ENCODE results near the gene FAM3D.

FAM3D gene

DNA sequence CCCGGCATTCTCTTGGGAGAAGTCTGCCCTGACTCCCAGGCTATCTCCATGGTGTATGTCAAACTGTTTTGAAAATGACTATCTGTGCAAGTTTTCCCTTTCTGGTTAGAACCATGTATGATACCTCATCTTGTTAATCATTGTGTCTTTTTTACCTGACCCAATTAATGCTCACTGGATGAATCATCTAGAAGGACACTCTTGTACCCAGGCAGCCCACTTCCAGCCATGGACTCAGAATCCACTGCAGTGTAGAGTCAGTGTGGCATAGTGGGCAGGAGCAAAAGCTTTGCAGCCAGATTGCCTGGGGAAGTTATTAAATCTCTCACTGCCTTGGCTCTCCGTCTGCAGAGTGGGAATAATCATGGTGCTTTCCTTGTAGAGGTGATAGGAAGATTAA, 1.2 kb downstream of the FAM3D start:
- no peaks in the 10 kb centered on the region for H3K36me3 ChIP-seq (ENCODE audit: insufficient read depth, low read length)
- no peaks in the 10 kb centered on the region for H3F3A ChIP-seq (ENCODE audit: low read depth)
- H3K4me2 ChIP-seq (ENCODE audit: low read depth, low read length, poor library complexity, severe bottlenecking) = no peak overlapping the region
- H3K79me2 ChIP-seq (ENCODE audit: insufficient read depth, low read length) = no peaks in the 10 kb centered on the region
- no peaks in the 10 kb centered on the region for H3K9me2 ChIP-seq (replicated peaks; ENCODE audit: low read depth, low read length)
- no peak overlapping the region for H2AFZ ChIP-seq (ENCODE audit: low read length)
- H3K4me1 ChIP-seq (ENCODE audit: insufficient read depth, low read length, poor library complexity, severe bottlenecking) = peaks cover 3% of the 10 kb centered on the region
- H3K9ac ChIP-seq (ENCODE audit: low read depth, low read length, poor library complexity, severe bottlenecking) = no peak overlapping the region
- H3K27me3 ChIP-seq (ENCODE audit: insufficient read depth, low read length, poor library complexity, severe bottlenecking) = no peaks in the 10 kb centered on the region
- no peak overlapping the region for H3K4me3 ChIP-seq (ENCODE audit: low read length, poor library complexity, severe bottlenecking)
- no peaks in the 10 kb centered on the region for H3K9me3 ChIP-seq (ENCODE audit: insufficient read depth, low read depth, low read length)
- no peaks in the 10 kb centered on the region for H4K20me1 ChIP-seq (ENCODE audit: insufficient read depth, low read length, poor library complexity, severe bottlenecking)
- TF ChIP-seq, protein P1, sequence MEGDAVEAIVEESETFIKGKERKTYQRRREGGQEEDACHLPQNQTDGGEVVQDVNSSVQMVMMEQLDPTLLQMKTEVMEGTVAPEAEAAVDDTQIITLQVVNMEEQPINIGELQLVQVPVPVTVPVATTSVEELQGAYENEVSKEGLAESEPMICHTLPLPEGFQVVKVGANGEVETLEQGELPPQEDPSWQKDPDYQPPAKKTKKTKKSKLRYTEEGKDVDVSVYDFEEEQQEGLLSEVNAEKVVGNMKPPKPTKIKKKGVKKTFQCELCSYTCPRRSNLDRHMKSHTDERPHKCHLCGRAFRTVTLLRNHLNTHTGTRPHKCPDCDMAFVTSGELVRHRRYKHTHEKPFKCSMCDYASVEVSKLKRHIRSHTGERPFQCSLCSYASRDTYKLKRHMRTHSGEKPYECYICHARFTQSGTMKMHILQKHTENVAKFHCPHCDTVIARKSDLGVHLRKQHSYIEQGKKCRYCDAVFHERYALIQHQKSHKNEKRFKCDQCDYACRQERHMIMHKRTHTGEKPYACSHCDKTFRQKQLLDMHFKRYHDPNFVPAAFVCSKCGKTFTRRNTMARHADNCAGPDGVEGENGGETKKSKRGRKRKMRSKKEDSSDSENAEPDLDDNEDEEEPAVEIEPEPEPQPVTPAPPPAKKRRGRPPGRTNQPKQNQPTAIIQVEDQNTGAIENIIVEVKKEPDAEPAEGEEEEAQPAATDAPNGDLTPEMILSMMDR (conservative IDR thresholded peaks at IDR 0.05; ENCODE audit: low read length) = no peak
- TF ChIP-seq EZH2phosphoT487 (IDR thresholded peaks at IDR 0.05; ENCODE audit: borderline replicate concordance) = no peak

DNA sequence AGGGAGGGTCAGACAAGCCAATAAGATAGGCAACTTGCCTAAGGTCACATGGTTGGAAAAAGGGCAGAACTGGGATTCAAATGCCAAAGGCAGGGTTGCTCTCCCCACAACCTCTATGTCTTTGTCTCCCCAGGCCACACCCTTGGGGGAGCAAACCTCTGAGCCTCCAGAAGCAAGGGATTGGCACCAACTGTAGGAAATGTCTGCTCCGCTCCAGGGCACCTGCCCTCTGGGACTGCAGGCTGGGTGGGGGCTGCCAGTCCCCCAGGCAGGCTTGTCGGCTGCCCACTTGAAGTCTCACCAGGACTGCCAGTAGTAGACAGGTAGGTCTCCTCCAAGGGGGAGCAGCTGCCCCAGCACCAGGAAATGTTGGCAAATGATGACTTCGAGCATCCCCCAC, 2.0 kb downstream of the FAM3D start:
- H3K36me3 ChIP-seq (ENCODE audit: insufficient read depth, low read length) = no peaks in the 10 kb centered on the region
- no peaks in the 10 kb centered on the region for H3K9me2 ChIP-seq (replicated peaks; ENCODE audit: low read depth, low read length)
- no peaks in the 10 kb centered on the region for H3F3A ChIP-seq (ENCODE audit: low read depth)
- no peaks in the 10 kb centered on the region for H3K79me2 ChIP-seq (ENCODE audit: insufficient read depth, low read length)
- H3K4me1 ChIP-seq (ENCODE audit: insufficient read depth, low read length, poor library complexity, severe bottlenecking) = no peaks in the 10 kb centered on the region
- no peak overlapping the region for H3K4me3 ChIP-seq (ENCODE audit: low read length, poor library complexity, severe bottlenecking)
- no peaks in the 10 kb centered on the region for H3K9me3 ChIP-seq (ENCODE audit: insufficient read depth, low read depth, low read length)
- H2AFZ ChIP-seq (ENCODE audit: low read length) = no peak overlapping the region
- H4K20me1 ChIP-seq (ENCODE audit: insufficient read depth, low read length, poor library complexity, severe bottlenecking) = no peaks in the 10 kb centered on the region
- H3K9ac ChIP-seq (ENCODE audit: low read depth, low read length, poor library complexity, severe bottlenecking) = no peak overlapping the region
- no peak for TF ChIP-seq EZH2phosphoT487 (IDR thresholded peaks at IDR 0.05; ENCODE audit: borderline replicate concordance)
- TF ChIP-seq, protein P1 (conservative IDR thresholded peaks at IDR 0.05; ENCODE audit: low read length) = no peak
- no peaks in the 10 kb centered on the region for H3K27me3 ChIP-seq (ENCODE audit: insufficient read depth, low read length, poor library complexity, severe bottlenecking)
- H3K4me2 ChIP-seq (ENCODE audit: low read depth, low read length, poor library complexity, severe bottlenecking) = no peak overlapping the region

DNA sequence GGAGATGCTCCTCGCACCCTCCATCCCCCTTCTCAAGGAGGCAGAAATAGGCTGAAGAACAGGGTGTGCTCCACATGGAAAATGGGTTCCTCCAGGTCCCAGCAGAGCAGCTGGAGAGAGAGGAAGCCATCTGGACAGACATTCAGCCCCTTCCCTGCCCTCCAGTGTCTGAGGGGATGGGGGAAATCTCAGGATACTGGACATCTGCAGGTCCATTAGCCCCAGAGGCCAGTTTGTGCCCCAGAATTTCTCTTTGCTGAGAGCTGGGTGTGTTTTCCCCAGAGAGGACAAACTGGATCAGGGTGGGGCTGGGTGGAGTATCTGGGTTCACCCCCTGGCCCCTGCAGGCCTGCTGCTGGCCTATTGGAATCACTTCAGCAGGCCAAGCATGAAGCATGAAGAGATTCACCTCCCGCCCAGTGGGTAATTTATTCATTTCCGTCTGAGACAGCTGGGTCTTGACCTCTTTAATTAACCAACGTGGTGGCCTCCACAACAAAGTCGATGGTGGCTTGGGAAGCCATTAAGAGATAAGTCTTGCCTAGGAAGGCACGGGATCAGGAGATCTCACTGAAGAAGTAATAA, 4.6 kb downstream of the FAM3D start:
- TF ChIP-seq, protein P1 (conservative IDR thresholded peaks at IDR 0.05; ENCODE audit: low read length) = no peak
- TF ChIP-seq EZH2phosphoT487 (IDR thresholded peaks at IDR 0.05; ENCODE audit: borderline replicate concordance) = no peak
- H4K20me1 ChIP-seq (ENCODE audit: insufficient read depth, low read length, poor library complexity, severe bottlenecking) = no peaks in the 10 kb centered on the region

More for the DNA sequence above, 4.6 kb downstream of the FAM3D start:
- H3K36me3 ChIP-seq (ENCODE audit: insufficient read depth, low read length) = no peaks in the 10 kb centered on the region
- H3F3A ChIP-seq (ENCODE audit: low read depth) = no peaks in the 10 kb centered on the region
- H3K27me3 ChIP-seq (ENCODE audit: insufficient read depth, low read length, poor library complexity, severe bottlenecking) = no peaks in the 10 kb centered on the region
- no peaks in the 10 kb centered on the region for H3K4me1 ChIP-seq (ENCODE audit: insufficient read depth, low read length, poor library complexity, severe bottlenecking)
- no peak overlapping the region for H3K4me3 ChIP-seq (ENCODE audit: low read length, poor library complexity, severe bottlenecking)
- no peaks in the 10 kb centered on the region for H3K79me2 ChIP-seq (ENCODE audit: insufficient read depth, low read length)
- no peak overlapping the region for H3K9ac ChIP-seq (ENCODE audit: low read depth, low read length, poor library complexity, severe bottlenecking)
- H3K9me3 ChIP-seq (ENCODE audit: insufficient read depth, low read depth, low read length) = no peaks in the 10 kb centered on the region
- no peak overlapping the region for H2AFZ ChIP-seq (ENCODE audit: low read length)
- no peak overlapping the region for H3K4me2 ChIP-seq (ENCODE audit: low read depth, low read length, poor library complexity, severe bottlenecking)
- no peaks in the 10 kb centered on the region for H3K9me2 ChIP-seq (replicated peaks; ENCODE audit: low read depth, low read length)

All from Loucy (cell line).